ENCODE data around the gene SAA1.

Gene SAA1

GRCh38 chr11:18308242-18308641, 42.2 kb downstream of the SAA1 start:
- no peak overlapping the region for H3K27ac ChIP-seq
- TF ChIP-seq CTCF (IDR thresholded peaks at IDR 0.05): no peak
- TF ChIP-seq ZFX (IDR thresholded peaks at IDR 0.05; ENCODE audit: borderline replicate concordance): no peak

- no peak overlapping the region for H3K27ac ChIP-seq
Measured at GRCh38 chr11:18309691-18310090, 43.6 kb downstream of the SAA1 start.

GRCh38 chr11:18310800-18311340, 44.8 kb downstream of the SAA1 start:
- no peak overlapping the region for H3K27ac ChIP-seq
- TF ChIP-seq CTCF (IDR thresholded peaks at IDR 0.05) (no peak), ZFX (IDR thresholded peaks at IDR 0.05; ENCODE audit: borderline replicate concordance) (no peak)

More at GRCh38 chr11:18309691-18310090, 43.6 kb downstream of the SAA1 start:
- TF ChIP-seq ZFX (IDR thresholded peaks at IDR 0.05; ENCODE audit: borderline replicate concordance): no peak
- no peak for TF ChIP-seq CTCF (IDR thresholded peaks at IDR 0.05)

GRCh38 chr11:18312012-18312411, 45.9 kb downstream of the SAA1 start:
- H3K27ac ChIP-seq: no peak overlapping the region
- no peak for TF ChIP-seq CTCF (IDR thresholded peaks at IDR 0.05)
- TF ChIP-seq ZFX (IDR thresholded peaks at IDR 0.05; ENCODE audit: borderline replicate concordance): no peak

- no peak overlapping the region for H3K27ac ChIP-seq
- TF ChIP-seq CTCF (IDR thresholded peaks at IDR 0.05) (no peak), ZFX (IDR thresholded peaks at IDR 0.05; ENCODE audit: borderline replicate concordance) (no peak)
Measured at GRCh38 chr11:18312663-18313420, 46.8 kb downstream of the SAA1 start.

- H3K27ac ChIP-seq: no peak overlapping the region
- no peak for TF ChIP-seq CTCF (IDR thresholded peaks at IDR 0.05)
- TF ChIP-seq ZFX (IDR thresholded peaks at IDR 0.05; ENCODE audit: borderline replicate concordance): no peak
Measured at GRCh38 chr11:18313965-18314763, 48.1 kb downstream of the SAA1 start.
